NCI-H146 (cell line): ENCODE measurements around the gene SH3RF3.

Experiments used
- DNase-seq: peaks from one replicate; lab custom pipeline; 2025; lab: John Stamatoyannopoulos, UW

SH3RF3 gene

GRCh38 chr2:109435901-109436598 is 307.0 kb downstream of the SH3RF3 start:
- DNase-seq, result no peak

- DNase-seq, result no peak
Observed at GRCh38 chr2:109436610-109437225, 307.7 kb downstream of the SH3RF3 start.

GRCh38 chr2:109437325-109438090 is 308.5 kb downstream of the SH3RF3 start:
- DNase-seq, result no peak

GRCh38 chr2:109438146-109438545 is 309.1 kb downstream of the SH3RF3 start:
- DNase-seq, result no peak

- no peak for DNase-seq
Observed at GRCh38 chr2:109438773-109439389, 309.9 kb downstream of the SH3RF3 start.

- no peak for DNase-seq
Observed at GRCh38 chr2:109439390-109439786, 310.4 kb downstream of the SH3RF3 start.

- no peak for DNase-seq
Observed at GRCh38 chr2:109439986-109440385, 311.0 kb downstream of the SH3RF3 start.

GRCh38 chr2:109440499-109441156 is 311.6 kb downstream of the SH3RF3 start:
- no peak for DNase-seq

- no peak for DNase-seq
Observed at GRCh38 chr2:109442715-109443319, 313.8 kb downstream of the SH3RF3 start.

- DNase-seq, result no peak
Observed at GRCh38 chr2:109444916-109445315, 315.9 kb downstream of the SH3RF3 start.

GRCh38 chr2:109446278-109447131 is 317.5 kb downstream of the SH3RF3 start:
- no peak for DNase-seq

GRCh38 chr2:109447251-109447661 is 318.3 kb downstream of the SH3RF3 start:
- no peak for DNase-seq

GRCh38 chr2:109447776-109448175 is 318.8 kb downstream of the SH3RF3 start:
- no peak for DNase-seq

GRCh38 chr2:109448207-109448606 is 319.2 kb downstream of the SH3RF3 start:
- DNase-seq, result no peak

- no peak for DNase-seq
Observed at GRCh38 chr2:109448946-109449788, 320.2 kb downstream of the SH3RF3 start.

- no peak for DNase-seq
Observed at GRCh38 chr2:109450574-109451273, 321.7 kb downstream of the SH3RF3 start.

- no peak for DNase-seq
Observed at GRCh38 chr2:109451671-109452070, 322.7 kb downstream of the SH3RF3 start.

GRCh38 chr2:109452318-109453305 is 323.6 kb downstream of the SH3RF3 start:
- DNase-seq, result no peak
